Hepatocyte (in vitro differentiated cells): ENCODE measurements around the gene GYS1. TPM values are rescaled to one million over a fixed set of nuclear protein-coding genes. Genes with fewer than 3 reads are reported as not detected.
A peak's percentile ranks its signal among the peaks of the same experiment; 100 is the strongest.

Source experiments
- DNase-seq: peaks from one replicate; pipeline ENCODE4 v3.0.0-alpha.2; 2016; ENCODE audit warnings: low spot score
- H2AFZ ChIP-seq: fragments of 200-600 bp; sonication (generic); 2 replicates; pipeline ENCODE4 v1.6.0; 2016; ENCODE audit warnings: antibody characterized with exemption, mild to moderate bottlenecking
- H3K27ac ChIP-seq: fragments of 200-600 bp; sonication (generic); 2 replicates; pipeline ENCODE4 v1.5.1; 2016; ENCODE audit warnings: mild to moderate bottlenecking
- H3K27me3 ChIP-seq: fragments of 200-600 bp; sonication (generic); 2 replicates; pipeline ENCODE4 v1.6.1; 2016
- H3K36me3 ChIP-seq: fragments of 200-600 bp; sonication (generic); replicated peaks from 2 replicates; pipeline ENCODE4 v1.5.1; 2016; ENCODE audit warnings: low read depth; ENCODE audit not compliant: insufficient read depth
- H3K4me1 ChIP-seq: fragments of 200-600 bp; sonication (generic); 2 replicates; pipeline ENCODE4 v1.5.1; 2016; ENCODE audit warnings: mild to moderate bottlenecking, moderate library complexity; ENCODE audit not compliant: insufficient read depth
- H3K4me2 ChIP-seq: fragments of 200-600 bp; sonication (generic); 2 replicates; pipeline ENCODE4 v1.6.0; 2016
- H3K4me3 ChIP-seq: fragments of 200-600 bp; sonication (generic); 2 replicates; pipeline ENCODE4 v1.5.1; 2016; ENCODE audit warnings: mild to moderate bottlenecking
- H3K79me2 ChIP-seq: fragments of 200-600 bp; sonication (generic); 2 replicates; pipeline ENCODE4 v1.6.0; 2017; ENCODE audit warnings: mild to moderate bottlenecking
- H3K9me2 ChIP-seq: fragments of 200-600 bp; sonication (generic); replicated peaks from 2 replicates; pipeline ENCODE4 v1.6.0; 2017; ENCODE audit warnings: mild to moderate bottlenecking; ENCODE audit not compliant: insufficient read depth
- H3K9me3 ChIP-seq: fragments of 200-600 bp; sonication (generic); 2 replicates; pipeline ENCODE4 v1.5.1; 2016; ENCODE audit warnings: low read depth, mild to moderate bottlenecking
- H4K20me1 ChIP-seq: fragments of 200-600 bp; sonication (generic); 2 replicates; pipeline ENCODE4 v1.6.0; 2016; ENCODE audit warnings: mild to moderate bottlenecking; ENCODE audit not compliant: insufficient read depth, poor library complexity, severe bottlenecking
- CTCF ChIP-seq: fragments of 200-600 bp; sonication (generic); IDR thresholded peaks from 2 replicates; pipeline ENCODE4 v1.5.1; 2016; ENCODE audit warnings: antibody characterized with exemption, mild to moderate bottlenecking; ENCODE audit not compliant: poor library complexity
- EZH2 ChIP-seq: fragments of 200-600 bp; sonication (generic); IDR thresholded peaks from 2 replicates; pipeline ENCODE4 v1.6.1; 2016; ENCODE audit warnings: antibody characterized with exemption, mild to moderate bottlenecking, borderline replicate concordance
- EZH2phosphoT487 ChIP-seq: fragments of 200-600 bp; sonication (generic); IDR thresholded peaks from one replicate; pipeline ENCODE4 v1.6.1; 2018; ENCODE audit warnings: antibody characterized with exemption, mild to moderate bottlenecking, low read depth, moderate library complexity; ENCODE audit not compliant: unreplicated experiment, severe bottlenecking
- WGBS: methylation state at CpG from one replicate; pipeline ENCODE4 v1.1.6; 2016; ENCODE audit warnings: low lambda C conversion rate; ENCODE audit errors: missing lambda C conversion rate; 5-methylcytosine and 5-hydroxymethylcytosine counted together
- polyA plus RNA-seq: library from polyadenylated mRNA; unstranded; fragments of >200 nt; fragmentation: Nextera tagmentation; extraction: Ambion mirVana; gene quantifications from 2 replicates; pipeline ENCODE4 v1.2.1, GENCODE V29; 2016
- total RNA-seq: library from RNA; depleted of rRNA; stranded (reverse); fragments of >200 nt; gene quantifications from 2 replicates; pipeline ENCODE4 v1.2.3, GENCODE V29; 2014

Gene GYS1
- total and polyA plus RNA-seq, 2 experiments from 2014 or later = 37.4 to 45.9 TPM

GRCh38 chr19:48954595-48955307 is 38.4 kb downstream of the GYS1 start, which contains the start of gene BAX:
Gene BAX, plus strand, starts transcription at chr19:48954875. Its CDS starts 54 bp downstream, at chr19:48954929.
- WGBS = 2% methylated on average over 45 of the region's 71 CpGs

GRCh38 chr19:48953990-48954594 is 39.0 kb downstream of the GYS1 start:
- Histone ChIP-seq H3K36me3 (no peaks in the 10 kb centered on the region), H3K4me2 (peak overlapping the region; percentile 98), H3K4me3 (peak overlapping the region; percentile 53), H3K4me1 (peaks cover 10% of the 10 kb centered on the region), H3K79me2 (peaks cover 26% of the 10 kb centered on the region), H3K9me3 (no peaks in the 10 kb centered on the region), H2AFZ (peak overlapping the region; percentile 72), H4K20me1 (no peaks in the 10 kb centered on the region), H3K9me2 (no peaks in the 10 kb centered on the region), H3K27me3 (no peaks in the 10 kb centered on the region), H3K27ac (peak overlapping the region; percentile 71)
- TF ChIP-seq CTCF (no peak), EZH2 (no peak)
- DNase-seq = no peak
- WGBS = 60% methylated on average over 11 of the region's 11 CpGs

More at GRCh38 chr19:48954595-48955307, 38.4 kb downstream of the GYS1 start, which contains the start of gene BAX:
- peaks cover 10% of the 10 kb centered on the region for H3K4me1 ChIP-seq
- TF ChIP-seq EZH2 = no peak
- TF ChIP-seq CTCF = no peak
- no peak for TF ChIP-seq EZH2phosphoT487
- H3K27me3 ChIP-seq = no peaks in the 10 kb centered on the region
- H2AFZ ChIP-seq = peak within 1 kb of the TSS; percentile 72
- peak; percentile 99 for DNase-seq
- peak within 1 kb of the TSS; percentile 93 for H3K27ac ChIP-seq
- H3K9me3 ChIP-seq = no peaks in the 10 kb centered on the region
- no peaks in the 10 kb centered on the region for H3K36me3 ChIP-seq
- H3K9me2 ChIP-seq = no peaks in the 10 kb centered on the region
- peak within 1 kb of the TSS; percentile 53 for H3K4me3 ChIP-seq
- H4K20me1 ChIP-seq = no peaks in the 10 kb centered on the region
- peak within 1 kb of the TSS; percentile 98 for H3K4me2 ChIP-seq
- H3K79me2 ChIP-seq = peaks cover 26% of the 10 kb centered on the region

DNA sequence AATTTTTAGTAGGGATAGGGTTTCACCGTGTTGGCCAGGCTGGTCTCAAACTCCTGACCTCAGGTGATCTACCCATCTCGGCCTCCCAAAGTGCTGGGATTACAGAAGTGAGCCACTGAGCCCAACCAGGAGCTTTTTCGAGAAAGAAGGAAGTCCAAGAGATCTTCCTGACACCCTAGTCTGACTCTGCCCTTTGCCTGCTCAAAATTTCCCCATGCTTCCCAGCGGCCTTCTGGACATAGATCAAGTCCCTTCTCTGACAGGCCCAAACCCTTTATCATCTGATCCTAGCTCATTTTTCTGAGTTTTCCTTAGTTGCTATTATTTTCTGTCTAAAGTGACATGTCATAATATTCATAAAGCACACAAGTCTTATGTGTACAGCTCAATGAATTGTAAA is 40.0 kb downstream of the GYS1 start:
- no peak overlapping the region for H2AFZ ChIP-seq
- no peaks in the 10 kb centered on the region for H3K27me3 ChIP-seq
- H4K20me1 ChIP-seq = no peaks in the 10 kb centered on the region
- 86% methylated on average over 4 of the region's 4 CpGs for WGBS
- no peak for DNase-seq
- H3K4me3 ChIP-seq = no peak overlapping the region
- H3K4me2 ChIP-seq = no peak overlapping the region
- H3K4me1 ChIP-seq = peaks cover 10% of the 10 kb centered on the region
- no peaks in the 10 kb centered on the region for H3K9me2 ChIP-seq
- H3K27ac ChIP-seq = no peak overlapping the region
- H3K9me3 ChIP-seq = no peaks in the 10 kb centered on the region
- TF ChIP-seq CTCF (no peak), EZH2 (no peak), EZH2phosphoT487 (no peak)
- no peaks in the 10 kb centered on the region for H3K36me3 ChIP-seq
- H3K79me2 ChIP-seq = peaks cover 26% of the 10 kb centered on the region
